ENCODE data around the gene ABLIM2.

DNA sequence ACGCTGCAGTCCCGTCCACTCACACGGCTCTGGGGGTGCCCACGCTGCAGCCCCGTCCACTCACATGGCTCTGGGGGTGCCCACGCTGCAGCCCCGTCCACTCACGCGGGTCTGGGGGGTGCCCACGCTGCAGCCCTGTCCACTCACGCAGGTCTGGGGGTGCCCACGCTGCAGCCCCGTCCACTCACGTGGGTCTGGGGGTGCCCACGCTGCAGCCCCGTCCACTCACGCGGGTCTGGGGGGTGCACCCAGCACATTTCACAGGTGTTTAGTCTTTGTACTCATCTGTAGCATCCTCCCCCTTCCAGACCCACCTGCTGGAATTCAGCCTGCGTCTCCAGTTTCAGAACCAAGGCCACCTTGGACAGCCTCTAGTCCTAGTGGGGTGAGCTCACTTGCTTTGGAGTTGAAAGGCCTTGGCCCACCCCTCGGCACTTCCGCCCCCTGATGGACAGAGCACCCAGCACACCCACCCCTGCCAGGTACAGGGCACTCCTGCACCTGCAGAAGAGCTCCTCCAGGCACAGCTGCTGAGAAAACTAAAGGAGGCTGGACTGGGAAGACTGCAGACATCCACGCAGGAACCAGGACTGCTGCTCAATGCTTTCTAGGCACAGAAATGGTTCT is 73.0 kb downstream of the ABLIM2 start:
- TF ChIP-seq POLR2AphosphoS5 (IDR thresholded peaks at IDR 0.05; ENCODE audit: low read depth, low read length) (no peak), JUN (IDR thresholded peaks at IDR 0.05; ENCODE audit: low read depth, low read length) (no peak), POLR2A (IDR thresholded peaks at IDR 0.05; ENCODE audit: control extremely low read depth in 1 of 2, low read depth in 2 of 2, low read length in 2 of 2) (no peak)
- TF ChIP-seq, protein P1, sequence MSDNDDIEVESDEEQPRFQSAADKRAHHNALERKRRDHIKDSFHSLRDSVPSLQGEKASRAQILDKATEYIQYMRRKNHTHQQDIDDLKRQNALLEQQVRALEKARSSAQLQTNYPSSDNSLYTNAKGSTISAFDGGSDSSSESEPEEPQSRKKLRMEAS (IDR thresholded peaks at IDR 0.05): no peak
- TF ChIP-seq, protein P2, sequence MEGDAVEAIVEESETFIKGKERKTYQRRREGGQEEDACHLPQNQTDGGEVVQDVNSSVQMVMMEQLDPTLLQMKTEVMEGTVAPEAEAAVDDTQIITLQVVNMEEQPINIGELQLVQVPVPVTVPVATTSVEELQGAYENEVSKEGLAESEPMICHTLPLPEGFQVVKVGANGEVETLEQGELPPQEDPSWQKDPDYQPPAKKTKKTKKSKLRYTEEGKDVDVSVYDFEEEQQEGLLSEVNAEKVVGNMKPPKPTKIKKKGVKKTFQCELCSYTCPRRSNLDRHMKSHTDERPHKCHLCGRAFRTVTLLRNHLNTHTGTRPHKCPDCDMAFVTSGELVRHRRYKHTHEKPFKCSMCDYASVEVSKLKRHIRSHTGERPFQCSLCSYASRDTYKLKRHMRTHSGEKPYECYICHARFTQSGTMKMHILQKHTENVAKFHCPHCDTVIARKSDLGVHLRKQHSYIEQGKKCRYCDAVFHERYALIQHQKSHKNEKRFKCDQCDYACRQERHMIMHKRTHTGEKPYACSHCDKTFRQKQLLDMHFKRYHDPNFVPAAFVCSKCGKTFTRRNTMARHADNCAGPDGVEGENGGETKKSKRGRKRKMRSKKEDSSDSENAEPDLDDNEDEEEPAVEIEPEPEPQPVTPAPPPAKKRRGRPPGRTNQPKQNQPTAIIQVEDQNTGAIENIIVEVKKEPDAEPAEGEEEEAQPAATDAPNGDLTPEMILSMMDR (IDR thresholded peaks at IDR 0.05; ENCODE audit: control extremely low read depth in 1 of 3, insufficient read depth in 1 of 3, low read depth in 1 of 3, low read length in 3 of 3): peak in 2 of 3 experiments; percentile 47 to 62; a peak in 3 of 4 replicates

Measured in H1 (cell line).